ENCODE measurements around the gene GDPD3. TPM values are rescaled to one million over a fixed set of nuclear protein-coding genes. Genes with fewer than 3 reads are reported as not detected.

The GDPD3 gene
- total RNA-seq, 1 donor from 2014 or later, result 7.7 TPM

DNA sequence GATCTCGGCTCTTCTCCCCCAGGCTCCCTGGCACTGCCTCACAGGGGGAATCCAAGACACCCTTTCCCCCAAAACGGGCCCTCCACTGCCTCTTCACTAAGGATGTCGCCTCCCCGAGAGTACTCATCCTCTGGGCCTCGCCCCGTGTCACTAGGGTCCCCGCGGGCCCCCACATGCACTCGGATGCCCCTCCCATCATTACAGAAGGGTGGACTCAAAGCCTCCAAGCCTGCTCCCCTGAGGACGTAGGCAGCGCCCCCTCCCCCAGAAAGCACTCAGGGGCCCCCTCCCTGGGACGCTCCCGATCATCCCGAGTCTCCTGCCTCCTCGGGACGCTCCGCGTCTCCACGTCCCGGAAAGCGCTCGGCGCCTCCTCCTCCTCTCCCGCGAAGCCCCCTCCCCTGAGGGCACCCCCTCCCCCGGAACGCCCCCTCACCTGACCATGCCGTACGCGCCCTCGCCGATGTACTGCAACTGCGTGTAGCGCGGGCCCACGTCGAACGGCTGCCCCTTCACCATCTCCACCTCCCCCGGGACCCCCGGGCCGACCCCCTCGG is 9.3 kb upstream of the GDPD3 start:
- Mint-ChIP-seq H3K4me3 (peak overlapping the region; percentile 90), H3K27me3 (ENCODE audit: low read depth) (no peaks in the 10 kb centered on the region), H3K9me3 (no peaks in the 10 kb centered on the region), H3K4me1 (peaks cover 15% of the 10 kb centered on the region), H3K36me3 (ENCODE audit: low read depth) (no peaks in the 10 kb centered on the region), H3K27ac (ENCODE audit: unreplicated experiment) (peak overlapping the region; percentile 91)
- DNase-seq (ENCODE audit: low read depth, low spot score), result no peak
- no peak for TF ChIP-seq CTCF (conservative IDR thresholded peaks at IDR 0.05)

- no peaks in the 10 kb centered on the region for H3K27me3 Mint-ChIP-seq (ENCODE audit: low read depth)
- no peaks in the 10 kb centered on the region for H3K36me3 Mint-ChIP-seq (ENCODE audit: low read depth)
- no peaks in the 10 kb centered on the region for H3K9me3 Mint-ChIP-seq
- H3K4me1 Mint-ChIP-seq, result peaks cover 15% of the 10 kb centered on the region
- DNase-seq (ENCODE audit: low read depth, low spot score), result no peak
- no peak for TF ChIP-seq CTCF (conservative IDR thresholded peaks at IDR 0.05)
- H3K4me3 Mint-ChIP-seq, result peak overlapping the region; percentile 90
- peak overlapping the region; percentile 98 for H3K27ac Mint-ChIP-seq (ENCODE audit: unreplicated experiment)
Measured at GRCh38 chr16:30121741-30122571, 8.6 kb upstream of the GDPD3 start.

DNA sequence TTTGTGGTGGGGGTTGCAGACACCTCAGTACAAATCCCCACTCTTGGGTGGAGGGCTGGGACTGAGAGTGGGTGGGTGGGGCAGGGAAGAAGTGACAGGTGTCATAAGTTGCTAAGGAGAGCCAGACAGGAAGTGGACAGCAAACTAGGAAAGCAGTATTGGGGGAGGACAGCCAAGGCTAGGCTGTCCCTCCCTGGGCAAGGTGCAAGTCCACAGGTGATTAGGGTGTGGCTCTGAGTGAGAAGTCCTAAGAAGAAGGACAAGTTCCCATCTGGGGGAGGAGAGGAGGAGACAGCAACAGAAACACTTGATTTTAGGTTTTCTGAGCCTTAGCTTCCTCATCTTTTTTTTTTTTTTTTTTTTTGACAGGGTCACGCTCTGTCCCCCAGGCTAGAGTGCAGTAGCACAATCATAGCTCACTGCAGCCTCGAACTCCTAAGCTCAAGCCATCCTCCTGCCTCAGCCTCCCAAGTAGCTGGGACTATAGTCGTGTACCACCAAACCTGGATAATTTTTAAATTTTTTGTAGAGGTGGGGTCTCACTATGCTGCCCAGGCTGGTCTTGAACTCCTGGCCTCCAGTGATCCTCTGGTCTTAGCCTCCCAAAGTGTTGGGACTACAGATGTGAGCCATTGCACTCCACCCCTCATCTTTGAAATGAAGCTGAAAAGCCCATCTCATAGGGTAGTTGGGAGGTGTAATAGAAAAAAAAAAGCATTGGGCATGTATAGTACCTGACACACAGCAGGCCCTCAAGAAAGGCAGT is 7.2 kb upstream of the GDPD3 start:
- no peaks in the 10 kb centered on the region for H3K36me3 Mint-ChIP-seq (ENCODE audit: low read depth)
- TF ChIP-seq CTCF (conservative IDR thresholded peaks at IDR 0.05), result no peak
- no peak overlapping the region for H3K27ac Mint-ChIP-seq (ENCODE audit: unreplicated experiment)
- H3K9me3 Mint-ChIP-seq, result no peaks in the 10 kb centered on the region
- DNase-seq (ENCODE audit: low read depth, low spot score), result no peak
- peaks cover 15% of the 10 kb centered on the region for H3K4me1 Mint-ChIP-seq
- H3K4me3 Mint-ChIP-seq, result peak overlapping the region; percentile 38
- no peaks in the 10 kb centered on the region for H3K27me3 Mint-ChIP-seq (ENCODE audit: low read depth)

GRCh38 chr16:30119428-30119827 is 6.1 kb upstream of the GDPD3 start:
- DNase-seq (ENCODE audit: low read depth, low spot score), result no peak
- TF ChIP-seq CTCF (conservative IDR thresholded peaks at IDR 0.05), result no peak
- no peaks in the 10 kb centered on the region for H3K27me3 Mint-ChIP-seq (ENCODE audit: low read depth)
- peak overlapping the region; percentile 32 for H3K4me3 Mint-ChIP-seq
- H3K4me1 Mint-ChIP-seq, result peaks cover 14% of the 10 kb centered on the region
- no peaks in the 10 kb centered on the region for H3K36me3 Mint-ChIP-seq (ENCODE audit: low read depth)
- H3K9me3 Mint-ChIP-seq, result no peaks in the 10 kb centered on the region
- H3K27ac Mint-ChIP-seq (ENCODE audit: unreplicated experiment), result no peak overlapping the region

GRCh38 chr16:30117768-30118167 is 4.4 kb upstream of the GDPD3 start:
- Mint-ChIP-seq H3K27me3 (ENCODE audit: low read depth) (no peaks in the 10 kb centered on the region), H3K4me1 (peaks cover 10% of the 10 kb centered on the region), H3K36me3 (ENCODE audit: low read depth) (no peaks in the 10 kb centered on the region), H3K9me3 (no peaks in the 10 kb centered on the region), H3K4me3 (no peak overlapping the region), H3K27ac (ENCODE audit: unreplicated experiment) (no peak overlapping the region)
- DNase-seq (ENCODE audit: low read depth, low spot score), result no peak
- no peak for TF ChIP-seq CTCF (conservative IDR thresholded peaks at IDR 0.05)

All from neural crest cell (in vitro differentiated cells).